HepG2 (cell line): ENCODE results near the gene FSCN2. TPM values are rescaled to one million over a fixed set of nuclear protein-coding genes. Genes with fewer than 3 reads are reported as not detected.

Experiments used
- AGO2 ChIP-seq: fragments of 200-400 bp; formaldehyde crosslinking; optimal IDR thresholded peaks from 2 replicates; pipeline ENCODE3; 2017; ENCODE audit warnings: mild to moderate bottlenecking, low read depth, low read length, moderate library complexity
- ARID5B ChIP-seq: IDR thresholded peaks from 2 replicates; pipeline ENCODE4 v1.4.0; 2020; ENCODE audit warnings: mild to moderate bottlenecking, missing genetic modification reagents
- CEBPG ChIP-seq: IDR thresholded peaks from 2 replicates; pipeline ENCODE4 v1.6.1; 2016
- CREB1 ChIP-seq, 2 experiments: fragments of 450-650 bp in 1 of 2; IDR thresholded peaks; 2 replicates each; pipeline ENCODE4 v1.6.1; 2016 to 2017; ENCODE audit warnings: control low read depth in 1 of 2, mild to moderate bottlenecking in 1 of 2, missing compliant biosample characterization in 1 of 2, missing genetic modification characterization in 1 of 2
- EHMT2 ChIP-seq: fragments of 200-600 bp; sonication (generic); IDR thresholded peaks from 2 replicates; pipeline ENCODE4 v1.7.0; 2017; ENCODE audit warnings: antibody characterized with exemption, low read depth, low read length, borderline replicate concordance
- HIC2 ChIP-seq: sonication (generic); formaldehyde crosslinking; IDR thresholded peaks from 2 replicates; pipeline ENCODE4 v1.9.0; 2022; ENCODE audit warnings: low read depth, missing genetic modification reagents
- JUND ChIP-seq: sonication (generic); formaldehyde crosslinking; IDR thresholded peaks from 2 replicates; pipeline ENCODE4 v1.8.0; 2022; ENCODE audit warnings: mild to moderate bottlenecking, missing genetic modification reagents
- LCORL ChIP-seq, 2 experiments: fragments of 450-650 bp in 1 of 2; sonication (generic) in 1 of 2; formaldehyde crosslinking in 1 of 2; IDR thresholded peaks; 2 replicates each; pipeline versions ENCODE4 v1.5.0 to v1.6.1; 2017 to 2020; ENCODE audit warnings: antibody characterized with exemption in 1 of 2, missing genetic modification reagents in 1 of 2
- MED13 ChIP-seq: sonication (generic); formaldehyde crosslinking; IDR thresholded peaks from 2 replicates; pipeline ENCODE4 v1.5.0; 2020; ENCODE audit warnings: missing genetic modification reagents
- MIER2 ChIP-seq: IDR thresholded peaks from 2 replicates; pipeline ENCODE4 v1.6.1; 2016; ENCODE audit warnings: missing biosample characterization, missing genetic modification reagents
- NFATC3 ChIP-seq: sonication (generic); formaldehyde crosslinking; IDR thresholded peaks from 2 replicates; pipeline ENCODE4 v1.5.1; 2020; ENCODE audit warnings: mild to moderate bottlenecking, missing genetic modification reagents
- NFIC ChIP-seq: IDR thresholded peaks from 2 replicates; pipeline ENCODE4 v1.6.1; 2012; ENCODE audit warnings: mild to moderate bottlenecking, low read length, inconsistent platforms
- ONECUT2 ChIP-seq: sonication (generic); formaldehyde crosslinking; IDR thresholded peaks from 2 replicates; pipeline ENCODE4 v1.4.0; 2020; ENCODE audit warnings: missing genetic modification reagents
- SIX4 ChIP-seq: sonication (generic); formaldehyde crosslinking; IDR thresholded peaks from 2 replicates; pipeline ENCODE4 v1.4.0; 2020; ENCODE audit warnings: missing genetic modification reagents
- STAT6 ChIP-seq: sonication (generic); formaldehyde crosslinking; IDR thresholded peaks from 2 replicates; pipeline ENCODE4 v1.4.0; 2020; ENCODE audit warnings: missing genetic modification reagents, mild to moderate bottlenecking, borderline replicate concordance
- TIGD3 ChIP-seq: sonication (generic); formaldehyde crosslinking; IDR thresholded peaks from 2 replicates; pipeline ENCODE4 v1.5.1; 2020; ENCODE audit warnings: mild to moderate bottlenecking, missing genetic modification reagents, borderline replicate concordance
- ZNF350 ChIP-seq: sonication (generic); formaldehyde crosslinking; IDR thresholded peaks from 2 replicates; pipeline ENCODE4 v1.4.0; 2020; ENCODE audit warnings: mild to moderate bottlenecking, low read depth, missing genetic modification reagents, borderline replicate concordance
- ZNF549 ChIP-seq: sonication (generic); formaldehyde crosslinking; IDR thresholded peaks from 2 replicates; pipeline ENCODE4 v1.5.0; 2020; ENCODE audit warnings: missing genetic modification reagents
- ZNF768 ChIP-seq: sonication (generic); formaldehyde crosslinking; IDR thresholded peaks from 2 replicates; pipeline ENCODE4 v1.4.0; 2020; ENCODE audit warnings: missing genetic modification reagents
- ZSCAN30 ChIP-seq: sonication (generic); formaldehyde crosslinking; IDR thresholded peaks from 2 replicates; pipeline ENCODE4 v1.5.0; 2020; ENCODE audit warnings: mild to moderate bottlenecking, missing genetic modification reagents
- polyA plus RNA-seq, 8 experiments: library from polyadenylated mRNA; depleted of rRNA in 3 of 8; stranded (reverse) in 7 of 8; unstranded in 1 of 8; fragments of >200 nt; fragmentation: Illumina TruSeq in 4 of 8; extraction: Trizol in 4 of 8; gene quantifications; 2 replicates each; pipeline versions ENCODE4 v1.2.1 to v1.2.3, GENCODE V29; 2011 to 2016; ENCODE audit warnings: low read depth in 4 of 8, missing spikeins in 1 of 8, mixed read lengths in 1 of 8; ENCODE audit not compliant: insufficient read depth in 1 of 8
- total RNA-seq, 5 experiments: library from RNA; depleted of rRNA; stranded (reverse); fragments of >200 nt; fragmentation: Illumina TruSeq; extraction: Trizol; gene quantifications; 2 replicates each; pipeline ENCODE4 v1.2.3, GENCODE V29; 2016; ENCODE audit warnings: low read depth in 1 of 5

FSCN2 gene
- total and polyA plus RNA-seq, 2 of the 13 experiments (the other 11 are each of a cell fraction or from before 2014, with no cell fraction given), result 0.09 TPM; not detected in 1

GRCh38 chr17:81514739-81515529 is 13.2 kb upstream of the FSCN2 start (continued):
- TF ChIP-seq MED13, result peak; percentile 62; the same call in 1 of the 2 replicates
- no peak for TF ChIP-seq STAT6
- no peak for TF ChIP-seq CEBPG (CRISPR knock-in tag)
- no peak for TF ChIP-seq NFIC
- TF ChIP-seq CREB1 (IDR thresholded peaks at IDR 0.05), result peak; percentile 4; the same call in 1 of the 2 replicates
- no peak for TF ChIP-seq CREB1 (CRISPR knock-in tag; IDR thresholded peaks at IDR 0.05)
- no peak for TF ChIP-seq SIX4 (CRISPR knock-in tag)
- peak; percentile 20; the same call in 1 of the 2 replicates for TF ChIP-seq ZNF768 (CRISPR knock-in tag)
- TF ChIP-seq ONECUT2 (CRISPR knock-in tag), result no peak
- peak; percentile 34 for TF ChIP-seq AGO2
- TF ChIP-seq ARID5B (CRISPR knock-in tag), result no peak
- no peak for TF ChIP-seq ZNF350 (CRISPR knock-in tag)
- TF ChIP-seq MIER2 (CRISPR knock-in tag), result no peak
- no peak for TF ChIP-seq JUND (CRISPR knock-in tag)
- no peak for TF ChIP-seq ZSCAN30 (CRISPR knock-in tag)
- TF ChIP-seq NFATC3 (CRISPR knock-in tag), result no peak
- no peak for TF ChIP-seq TIGD3 (CRISPR knock-in tag)
- no peak for TF ChIP-seq LCORL (IDR thresholded peaks at IDR 0.05)
- no peak for TF ChIP-seq LCORL (CRISPR knock-in tag; IDR thresholded peaks at IDR 0.05)
- TF ChIP-seq EHMT2, result no peak
- no peak for TF ChIP-seq ZNF549 (CRISPR knock-in tag)
- TF ChIP-seq HIC2 (CRISPR knock-in tag), result no peak
